HG02870 (cell line): ENCODE results near the gene CDS1.
"Not testable (repeated sequence)": the region's sequence is repeated elsewhere in the genome, so short reads cannot be mapped to it uniquely, and the experiment has no call there.

ENCODE experiments used
- ATAC-seq: cut with Tn5 transposase; IDR thresholded peaks from one replicate; pipeline ENCODE4 v1.9.1; 2021; ENCODE audit warnings: mild to moderate bottlenecking, moderate library complexity; ENCODE audit not compliant: unreplicated experiment

The CDS1 gene

GRCh38 chr4:84582988-84583875 is at the start of gene CDS1:
Gene CDS1, plus strand, starts transcription at chr4:84583127. Its CDS starts 275 bp downstream, at chr4:84583402.
- peak; percentile 37 for ATAC-seq

DNA sequence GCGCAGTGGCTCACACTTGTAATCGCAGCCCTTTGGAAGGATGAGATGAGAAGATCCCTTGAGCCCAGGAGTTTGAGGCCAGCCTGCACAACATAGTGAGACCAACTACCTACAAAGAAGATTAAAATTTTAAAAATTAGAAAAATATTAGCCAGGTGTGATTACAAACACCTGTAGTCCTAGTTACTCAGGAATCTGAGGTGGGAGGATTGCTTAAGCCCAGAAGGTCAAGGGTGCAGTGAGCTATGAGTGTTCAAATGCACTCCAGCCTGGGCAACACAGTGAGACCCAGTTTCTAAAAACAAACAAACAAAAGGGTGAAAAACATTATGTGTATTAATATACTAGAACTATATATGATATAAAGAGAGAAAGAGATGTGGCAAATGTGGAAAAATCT is 47.0 kb upstream of the CDS1 start:
- no peak for ATAC-seq

DNA sequence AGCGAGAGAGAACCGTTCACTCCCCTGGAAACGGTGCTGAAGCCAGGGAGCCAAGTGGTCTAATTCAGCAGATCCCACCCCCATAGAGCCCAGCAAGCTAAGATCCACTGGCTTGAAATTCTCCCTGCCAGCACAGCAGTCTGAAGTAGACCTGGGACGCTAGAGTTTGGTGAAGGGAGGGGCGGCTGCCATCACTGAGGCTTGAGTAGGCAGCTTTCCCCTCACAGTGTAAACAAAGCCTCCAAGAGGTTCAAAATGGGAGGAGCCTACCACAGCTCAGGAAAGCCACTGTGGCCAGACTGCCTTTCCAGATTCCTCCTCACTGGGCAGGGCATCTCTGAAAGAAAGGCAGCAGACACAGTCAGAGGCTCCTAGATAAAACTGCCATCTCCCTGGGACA is 37.8 kb upstream of the CDS1 start:
- no peak for ATAC-seq

DNA sequence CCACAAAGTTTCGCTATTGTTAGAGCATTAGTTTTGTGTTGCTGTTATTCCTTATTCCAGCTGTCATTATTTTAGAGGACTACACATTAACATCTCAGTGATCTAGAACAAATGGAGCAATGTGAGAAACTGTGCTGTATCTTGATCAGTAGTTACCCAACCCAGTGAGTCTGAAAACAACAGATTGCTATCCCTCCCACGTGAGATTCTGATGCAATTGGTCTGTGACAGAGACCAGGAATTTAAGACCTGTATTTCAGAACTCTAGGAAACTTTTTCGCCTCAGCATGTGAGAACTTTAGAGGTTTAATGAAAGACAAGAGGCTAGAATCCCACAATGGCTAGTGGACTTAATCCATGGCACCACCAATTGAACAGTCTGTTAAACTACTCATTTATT is 35.7 kb upstream of the CDS1 start:
- ATAC-seq: no peak

GRCh38 chr4:84549191-84549590 is 33.7 kb upstream of the CDS1 start:
- not testable (repeated sequence) for ATAC-seq

DNA sequence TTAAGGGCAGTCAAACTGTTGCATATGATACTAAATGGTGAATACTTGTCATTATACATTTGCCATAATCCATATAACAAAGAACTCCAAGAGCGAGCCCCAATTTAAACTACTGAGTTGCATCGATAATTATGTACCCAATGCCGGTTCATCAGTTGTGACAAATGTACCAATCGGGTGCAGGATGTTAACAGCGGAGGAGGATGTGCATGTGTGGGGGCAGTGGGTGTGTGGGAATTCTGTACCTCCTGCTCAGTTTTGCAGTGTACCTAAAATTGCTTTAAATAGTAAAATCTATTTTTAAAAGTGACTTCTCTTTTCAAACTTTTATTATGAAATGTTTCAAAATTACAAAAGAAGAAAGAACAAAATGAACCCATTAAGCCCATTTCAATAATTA is 20.8 kb upstream of the CDS1 start:
- no peak for ATAC-seq

DNA sequence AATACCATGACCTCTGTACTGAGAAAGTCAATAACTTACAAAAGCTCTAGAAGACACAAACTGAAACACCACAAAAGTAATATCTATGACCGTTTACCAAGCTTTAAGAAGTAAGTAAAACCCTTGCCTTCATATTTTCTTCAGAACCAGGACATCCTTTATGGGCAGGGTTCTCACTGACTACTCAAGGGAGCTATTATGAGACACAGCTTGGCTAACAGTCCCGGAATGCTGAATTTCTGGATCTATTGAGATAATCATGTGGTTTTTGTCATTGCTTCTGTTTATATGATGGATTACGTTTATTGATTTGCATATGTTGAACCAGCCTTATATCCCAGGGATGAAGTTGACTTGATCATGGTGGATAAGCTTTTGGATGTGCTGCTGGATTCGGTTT is 19.9 kb upstream of the CDS1 start:
- ATAC-seq: no peak

- ATAC-seq: no peak
Observed at GRCh38 chr4:84565951-84566350, 17.0 kb upstream of the CDS1 start.

- ATAC-seq: no peak
Observed at GRCh38 chr4:84568496-84568895, 14.4 kb upstream of the CDS1 start.

- ATAC-seq: no peak
Observed at GRCh38 chr4:84569009-84569408, 13.9 kb upstream of the CDS1 start.

DNA sequence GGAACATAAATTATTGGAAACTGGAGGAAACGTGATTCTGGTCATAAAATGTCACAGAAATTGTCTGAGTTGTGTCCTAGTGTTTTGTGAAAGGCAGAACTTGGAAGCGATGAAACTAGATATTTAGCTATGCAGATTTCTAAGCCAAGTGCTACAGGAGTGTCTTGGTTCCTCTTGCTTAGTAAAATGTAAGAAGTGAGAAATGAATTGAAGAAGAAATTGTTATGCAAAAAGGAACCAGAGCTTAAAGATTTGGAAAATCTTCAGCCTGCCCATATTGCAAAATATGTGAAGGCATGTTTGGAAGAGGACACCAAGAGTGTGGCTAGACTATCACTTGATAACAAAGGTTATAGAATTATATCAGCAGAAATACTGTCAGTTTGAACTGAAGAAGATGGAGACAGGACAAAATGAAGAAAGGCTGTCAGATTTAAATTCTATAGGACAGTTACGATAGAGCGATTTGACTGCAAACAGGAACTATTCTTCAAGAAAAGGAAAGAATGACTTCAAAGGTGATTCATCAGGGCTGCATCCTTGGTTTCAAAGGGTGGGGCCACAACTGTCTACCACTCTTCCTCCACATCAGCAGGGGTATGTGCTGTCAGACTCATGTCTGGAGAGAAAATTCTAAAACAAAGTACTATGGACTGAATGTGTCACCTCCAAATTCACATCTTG is 9.4 kb upstream of the CDS1 start:
- no peak for ATAC-seq

- ATAC-seq: no peak
Observed at GRCh38 chr4:84574069-84574720, 8.7 kb upstream of the CDS1 start.

GRCh38 chr4:84578540-84579402 is 4.2 kb upstream of the CDS1 start:
- no peak for ATAC-seq

GRCh38 chr4:84579403-84579776 is 3.5 kb upstream of the CDS1 start:
- no peak for ATAC-seq

- peak; percentile 82 for ATAC-seq
Observed at GRCh38 chr4:84582302-84582987, 482 bp upstream of the CDS1 start.

- ATAC-seq: peak; percentile 39
Observed at GRCh38 chr4:84583876-84584380, 1.0 kb downstream of the CDS1 start.

- ATAC-seq: no peak
Observed at GRCh38 chr4:84585251-84585650, 2.3 kb downstream of the CDS1 start.

DNA sequence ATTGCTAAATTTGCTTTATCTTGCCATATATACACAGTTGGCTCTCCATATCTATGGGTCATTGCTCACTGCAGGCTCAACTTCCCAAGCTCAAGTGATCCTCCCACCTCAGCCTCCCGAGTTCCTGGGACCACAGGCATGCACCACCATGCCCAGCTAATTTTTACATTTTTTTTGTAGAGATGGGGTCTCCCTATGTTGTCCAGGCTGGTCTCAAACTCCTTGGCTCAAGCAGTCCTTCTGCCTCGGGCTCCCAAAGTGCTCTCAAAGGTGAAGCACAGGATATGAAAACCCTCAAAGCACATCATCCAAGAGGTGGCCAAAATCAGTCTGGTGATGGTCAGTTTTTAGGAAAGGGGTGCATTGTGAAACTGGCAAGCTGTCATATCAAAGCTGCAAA is 11.8 kb downstream of the CDS1 start:
- ATAC-seq: no peak

DNA sequence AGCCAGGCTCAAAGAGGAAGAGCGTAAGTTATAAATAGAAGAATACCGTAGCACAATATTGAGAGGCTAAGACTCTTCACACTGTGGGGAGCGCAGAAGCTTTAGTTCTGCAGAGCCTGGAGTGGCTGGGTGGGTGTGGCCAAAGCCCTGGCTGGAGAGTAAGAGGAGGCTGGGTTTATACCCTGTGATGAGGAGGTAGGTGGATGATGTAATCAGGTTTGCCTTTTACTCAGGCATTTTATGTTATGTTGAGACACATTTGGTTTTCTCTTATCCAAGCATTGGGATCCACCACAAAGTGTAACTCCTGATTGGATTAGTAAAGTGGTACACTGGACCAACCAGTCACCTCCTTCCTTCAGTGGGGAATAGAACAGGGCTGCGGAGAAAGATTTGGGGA is 13.9 kb downstream of the CDS1 start:
- no peak for ATAC-seq

GRCh38 chr4:84597450-84597849 is 14.5 kb downstream of the CDS1 start:
- ATAC-seq: no peak
